ENCODE data around the gene DLGAP4.

The DLGAP4 gene, protein sequence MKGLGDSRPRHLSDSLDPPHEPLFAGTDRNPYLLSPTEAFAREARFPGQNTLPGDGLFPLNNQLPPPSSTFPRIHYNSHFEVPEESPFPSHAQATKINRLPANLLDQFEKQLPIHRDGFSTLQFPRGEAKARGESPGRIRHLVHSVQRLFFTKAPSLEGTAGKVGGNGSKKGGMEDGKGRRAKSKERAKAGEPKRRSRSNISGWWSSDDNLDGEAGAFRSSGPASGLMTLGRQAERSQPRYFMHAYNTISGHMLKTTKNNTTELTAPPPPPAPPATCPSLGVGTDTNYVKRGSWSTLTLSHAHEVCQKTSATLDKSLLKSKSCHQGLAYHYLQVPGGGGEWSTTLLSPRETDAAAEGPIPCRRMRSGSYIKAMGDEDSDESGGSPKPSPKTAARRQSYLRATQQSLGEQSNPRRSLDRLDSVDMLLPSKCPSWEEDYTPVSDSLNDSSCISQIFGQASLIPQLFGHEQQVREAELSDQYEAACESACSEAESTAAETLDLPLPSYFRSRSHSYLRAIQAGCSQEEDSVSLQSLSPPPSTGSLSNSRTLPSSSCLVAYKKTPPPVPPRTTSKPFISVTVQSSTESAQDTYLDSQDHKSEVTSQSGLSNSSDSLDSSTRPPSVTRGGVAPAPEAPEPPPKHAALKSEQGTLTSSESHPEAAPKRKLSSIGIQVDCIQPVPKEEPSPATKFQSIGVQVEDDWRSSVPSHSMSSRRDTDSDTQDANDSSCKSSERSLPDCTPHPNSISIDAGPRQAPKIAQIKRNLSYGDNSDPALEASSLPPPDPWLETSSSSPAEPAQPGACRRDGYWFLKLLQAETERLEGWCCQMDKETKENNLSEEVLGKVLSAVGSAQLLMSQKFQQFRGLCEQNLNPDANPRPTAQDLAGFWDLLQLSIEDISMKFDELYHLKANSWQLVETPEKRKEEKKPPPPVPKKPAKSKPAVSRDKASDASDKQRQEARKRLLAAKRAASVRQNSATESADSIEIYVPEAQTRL

DNA sequence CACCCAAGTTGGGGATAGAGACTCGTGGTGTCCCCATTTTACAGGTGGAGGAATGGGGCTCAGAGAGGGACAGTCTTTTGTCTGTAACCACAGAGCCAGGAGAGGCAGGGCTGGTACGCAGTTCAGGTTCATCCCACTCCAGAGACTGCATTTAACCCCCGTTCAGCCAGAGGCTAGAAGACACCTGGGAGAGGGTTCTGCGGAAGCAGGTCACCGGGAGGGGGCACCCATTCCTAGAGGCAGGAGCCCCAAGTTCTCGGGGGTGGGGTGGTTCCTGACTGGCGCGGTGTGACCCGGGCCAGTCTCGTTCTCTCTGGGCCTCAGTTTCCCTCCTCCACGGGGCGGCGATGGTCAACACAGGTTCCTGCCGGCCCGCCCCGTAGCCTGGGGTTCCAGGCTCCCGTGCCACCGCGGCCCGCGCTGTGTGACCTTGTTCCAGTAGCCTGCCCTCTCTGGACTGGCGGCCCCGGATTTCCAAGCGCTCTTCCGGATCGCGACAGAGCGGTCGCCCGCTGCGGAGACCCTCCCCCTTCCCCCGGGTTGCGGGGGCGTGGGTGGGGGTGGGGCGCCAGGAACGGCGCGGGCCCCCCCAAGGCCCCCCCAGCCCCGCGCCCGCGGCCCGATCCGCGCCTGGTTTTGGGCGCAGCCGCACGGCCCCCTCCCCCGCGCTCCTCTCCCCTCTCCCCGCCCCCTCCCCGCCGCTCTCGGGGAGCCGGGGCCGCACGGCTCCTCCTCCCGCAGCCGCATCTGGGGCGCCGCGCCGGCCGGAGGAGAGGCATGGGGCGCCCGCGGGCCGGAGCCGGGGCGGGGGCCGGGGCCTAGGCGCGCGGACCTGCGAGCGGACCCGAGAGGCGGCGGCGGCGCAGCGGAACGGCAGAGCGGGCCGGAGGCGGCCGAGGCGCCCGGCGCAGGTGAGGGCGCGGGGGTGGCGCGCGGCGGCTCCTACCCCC, at the start of gene DLGAP4:
DLGAP4 (plus strand) TSS at position 738 of the 950 bp plus-strand sequence. CDS start 125,379 bp downstream, outside the sequence.
- no peak for DNase-seq

GRCh38 chr20:36259177-36260061, 46.7 kb upstream of the DLGAP4 start:
- no peak for DNase-seq

DNA sequence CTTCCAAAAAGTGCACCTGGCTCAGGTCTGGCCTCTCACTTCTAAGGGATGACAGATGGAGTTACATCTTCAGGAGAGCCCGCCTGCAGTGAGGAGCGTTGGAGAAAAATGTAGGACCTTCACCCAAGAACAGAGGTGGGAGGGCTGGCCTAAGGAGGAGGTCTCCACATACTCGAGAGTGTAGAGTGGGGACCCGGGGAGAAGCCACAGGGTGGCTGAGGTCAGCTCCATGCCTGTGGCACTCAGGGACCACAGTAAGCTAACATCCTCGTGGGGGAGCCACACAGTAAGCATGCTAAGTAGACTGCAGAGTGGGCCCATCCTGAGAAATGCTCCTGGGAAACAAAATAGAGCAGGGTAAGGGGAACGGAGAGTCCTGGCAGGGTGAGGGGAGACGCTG, 45.8 kb upstream of the DLGAP4 start:
- no peak for DNase-seq

GRCh38 chr20:36261389-36262105, 44.6 kb upstream of the DLGAP4 start:
- no peak for DNase-seq

DNA sequence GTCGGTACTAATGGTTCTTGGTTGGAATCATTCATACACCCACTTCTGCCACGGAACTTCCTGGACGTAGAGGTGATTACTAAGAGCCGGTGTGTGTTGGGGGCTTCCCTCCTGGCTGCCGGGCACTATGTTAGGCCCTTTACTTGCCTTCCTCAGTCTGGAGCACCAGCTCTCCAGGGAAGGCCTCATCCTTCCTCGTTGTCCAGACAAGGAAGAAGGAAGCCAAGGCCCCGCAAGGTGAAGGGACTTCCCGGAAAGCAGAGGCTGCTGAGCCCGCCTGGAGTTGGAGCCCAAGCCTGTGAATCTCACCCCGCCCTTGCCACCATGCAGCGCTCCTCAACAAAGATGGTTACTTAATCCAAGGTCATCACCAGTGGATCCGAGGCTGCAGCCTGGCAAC, 43.7 kb upstream of the DLGAP4 start:
- DNase-seq, result no peak

GRCh38 chr20:36264426-36265246, 41.5 kb upstream of the DLGAP4 start:
- no peak for DNase-seq

DNA sequence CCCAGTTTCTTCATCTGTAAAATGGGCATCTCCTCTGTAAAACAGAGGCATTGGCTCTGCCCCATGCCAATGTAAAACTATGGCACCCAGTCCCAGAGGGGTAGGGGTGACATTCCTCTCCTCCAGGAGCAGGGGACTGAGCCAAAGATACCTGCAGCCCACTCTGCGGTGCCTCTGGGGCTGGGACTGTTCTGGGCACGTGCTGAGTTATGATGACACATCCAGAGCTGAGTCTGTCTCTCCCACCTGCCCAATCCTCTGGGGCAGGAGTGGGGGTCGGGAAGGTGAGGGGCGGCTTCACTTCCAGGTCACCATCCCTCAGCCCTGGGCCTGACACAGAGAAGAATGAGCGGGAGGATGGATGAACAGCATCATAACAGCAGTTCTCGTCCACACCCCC, 40.0 kb upstream of the DLGAP4 start:
- no peak for DNase-seq

DNA sequence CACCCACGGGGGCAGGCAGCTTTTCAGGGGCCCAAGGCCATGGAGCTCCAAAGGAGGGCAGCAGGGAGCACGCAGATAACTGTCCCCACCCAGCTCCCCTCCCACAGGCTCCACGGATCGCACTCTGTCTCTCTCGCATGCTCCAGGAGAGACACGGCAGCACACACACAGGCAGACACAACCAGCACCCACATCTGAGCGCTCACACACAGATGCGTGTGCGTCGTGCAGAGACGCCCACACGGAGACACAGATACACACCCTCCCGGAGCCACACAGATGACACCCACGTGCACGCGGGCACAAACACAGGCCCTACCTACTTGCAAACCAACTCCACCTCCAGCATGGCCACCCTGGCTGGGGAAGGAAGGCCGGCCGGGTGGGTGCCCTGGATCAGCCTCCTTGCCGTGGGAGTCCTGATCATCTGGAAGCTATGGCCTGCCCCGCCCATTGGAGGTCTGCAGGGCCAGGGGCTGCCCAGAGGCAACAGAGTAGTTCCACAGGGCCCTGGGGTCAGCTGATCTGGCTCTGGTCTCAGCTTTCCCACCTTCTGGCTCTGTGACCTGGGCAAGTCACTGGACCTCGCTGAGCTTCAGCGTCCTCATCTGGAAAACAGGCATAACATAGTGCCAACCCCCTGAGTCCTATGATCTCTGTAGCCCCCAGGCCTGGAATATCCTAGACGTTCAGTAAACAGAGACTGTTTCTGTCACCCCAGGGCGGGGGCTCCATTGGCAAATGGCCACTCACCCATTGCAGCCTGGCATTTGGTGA, 38.3 kb upstream of the DLGAP4 start:
- DNase-seq, result no peak

GRCh38 chr20:36268440-36269342, 37.4 kb upstream of the DLGAP4 start:
- no peak for DNase-seq

- no peak for DNase-seq
Measured at GRCh38 chr20:36269507-36269906, 36.6 kb upstream of the DLGAP4 start.

DNA sequence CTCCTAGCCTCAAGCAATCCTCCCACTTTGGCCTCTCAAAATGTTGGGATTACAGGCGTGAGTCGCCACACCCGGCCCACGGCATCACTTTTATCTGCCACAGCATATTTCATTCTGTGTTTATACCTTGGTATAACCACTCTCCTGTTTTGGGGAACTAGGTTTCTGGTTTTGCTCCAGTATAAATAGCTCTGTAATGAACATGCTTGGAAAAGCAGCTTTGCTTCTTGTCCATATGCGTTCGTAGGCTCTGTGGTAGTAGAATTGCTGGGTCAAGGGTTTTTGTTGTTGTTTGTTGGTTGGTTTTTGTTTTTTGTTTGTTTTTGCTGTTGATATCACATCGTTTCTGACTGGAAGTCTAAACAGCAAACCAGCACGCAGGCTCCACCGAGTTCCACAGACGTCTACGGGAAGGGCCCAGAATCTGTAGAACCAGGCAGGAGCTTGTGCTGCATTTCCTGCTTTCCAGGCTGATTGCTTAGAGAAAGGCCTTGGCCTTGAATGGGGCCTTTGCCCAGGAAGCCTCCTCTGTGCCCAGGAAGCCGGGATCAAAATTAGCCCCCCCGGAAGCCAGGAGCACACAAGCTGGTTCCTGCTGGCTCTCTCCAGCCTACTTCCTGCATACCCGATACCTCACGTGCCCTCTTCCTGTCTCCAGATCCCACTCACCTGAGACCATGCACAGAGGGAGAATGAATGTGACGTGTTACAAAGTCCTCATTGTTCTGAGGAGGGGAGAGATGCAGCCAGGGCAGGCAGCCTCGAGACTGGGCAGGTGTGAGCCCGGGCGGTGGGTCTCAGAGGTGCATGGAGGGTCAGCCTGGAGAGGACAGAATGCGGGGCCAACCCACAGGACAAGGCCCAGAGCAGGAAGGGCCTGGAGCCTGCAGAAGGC, 35.1 kb upstream of the DLGAP4 start:
- DNase-seq, result no peak

- DNase-seq, result no peak
Measured at GRCh38 chr20:36271639-36272546, 34.2 kb upstream of the DLGAP4 start.

DNA sequence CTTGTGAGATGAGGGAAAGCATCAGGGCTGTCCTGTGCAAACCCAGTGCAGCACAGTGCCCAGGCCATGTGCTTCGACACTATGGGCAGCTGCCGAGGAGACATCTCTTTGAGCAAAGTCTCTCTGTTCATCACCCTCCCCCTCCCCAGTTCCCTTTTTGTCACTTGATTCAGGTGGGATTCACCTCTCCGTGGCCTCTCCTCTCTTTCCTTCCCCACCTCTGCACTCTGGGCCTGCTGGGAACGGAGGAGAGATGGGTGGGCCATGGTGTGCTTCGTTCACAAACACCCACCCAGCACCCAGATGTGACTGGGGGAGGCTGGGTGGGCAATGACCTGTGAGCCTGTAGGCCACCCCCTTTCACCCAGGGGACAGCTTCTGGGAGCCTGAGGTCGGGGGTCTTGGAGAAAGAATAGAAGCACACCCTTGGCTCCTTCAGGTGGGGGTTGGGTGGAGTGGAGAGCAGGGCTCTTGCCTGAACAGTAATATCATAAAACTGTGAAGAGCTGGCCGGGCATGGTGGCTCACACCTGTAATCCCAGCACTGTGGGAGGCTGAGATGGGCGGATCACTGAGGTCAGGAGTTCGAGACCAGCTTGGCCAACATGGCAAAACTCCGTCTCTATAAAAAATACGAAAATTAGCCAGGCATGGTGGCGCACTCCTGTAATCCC, 33.5 kb upstream of the DLGAP4 start:
- DNase-seq, result no peak

DNA sequence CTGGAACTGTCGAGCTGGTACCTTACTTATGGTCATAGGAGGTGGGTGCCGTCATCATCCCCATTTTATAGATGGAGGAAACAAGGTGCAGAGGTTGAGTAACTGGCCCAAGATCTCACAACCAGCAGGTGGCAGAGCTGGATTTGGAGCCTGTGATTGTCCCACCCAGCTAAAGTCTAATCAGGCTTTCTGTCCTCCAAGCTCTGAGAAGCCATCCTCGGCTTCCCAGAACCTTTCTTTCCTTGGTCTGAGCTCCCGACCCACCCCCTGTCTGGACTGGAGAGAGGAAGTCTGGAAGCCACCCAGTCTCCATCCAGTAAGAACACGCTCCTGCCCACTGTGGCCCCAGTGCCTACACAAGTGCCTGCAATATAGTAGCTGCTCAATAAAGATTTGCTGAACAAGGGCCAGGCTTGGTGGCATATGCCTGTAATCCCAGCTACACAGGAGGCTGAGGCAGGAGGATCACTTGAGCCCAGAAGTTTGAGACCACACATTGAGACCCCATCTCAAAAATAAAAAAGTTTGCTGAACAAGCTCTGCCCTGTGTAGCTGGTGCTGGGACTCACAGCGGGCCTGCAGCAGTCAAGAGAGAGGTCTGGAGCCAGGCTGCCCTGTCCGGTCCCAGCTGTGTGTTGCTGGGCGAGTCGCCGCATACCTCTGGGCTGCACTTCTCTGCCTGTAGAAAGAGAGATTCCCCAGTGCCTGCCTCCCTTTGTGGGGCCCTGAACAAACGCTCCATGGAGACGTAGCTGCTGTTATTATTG, 32.5 kb upstream of the DLGAP4 start:
- peak in 1 of 2 donors; percentile 18 for DNase-seq

Measured in CD4-positive, alpha-beta T cell treated with Interleukin-4 for 1 hour (primary cell).